Measurements from ENCODE around the gene PRTG.

PRTG gene

GRCh38 chr15:55588815-55589115, 154.2 kb downstream of the PRTG start:
- TF ChIP-seq CTCF (IDR thresholded peaks at IDR 0.05; ENCODE audit: low read depth, low read length) (no peak), POLR2A (IDR thresholded peaks at IDR 0.05; ENCODE audit: extremely low read depth, insufficient read length) (no peak), MYC (IDR thresholded peaks at IDR 0.05; ENCODE audit: low read depth, low read length) (no peak)
- TF ChIP-seq, protein P1, sequence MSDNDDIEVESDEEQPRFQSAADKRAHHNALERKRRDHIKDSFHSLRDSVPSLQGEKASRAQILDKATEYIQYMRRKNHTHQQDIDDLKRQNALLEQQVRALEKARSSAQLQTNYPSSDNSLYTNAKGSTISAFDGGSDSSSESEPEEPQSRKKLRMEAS (IDR thresholded peaks at IDR 0.05; ENCODE audit: low read depth, low read length) = no peak
- H3K4me3 ChIP-seq (ENCODE audit: low read depth, low read length) = no peak overlapping the region
- no peak for DNase-seq (ENCODE audit: low read depth)

GRCh38 chr15:55588070-55588814, 154.7 kb downstream of the PRTG start, which contains the start of gene PYGO1:
TSS of gene PYGO1 (minus strand) at chr15:55588345. CDS start at chr15:55587883, 462 bp downstream.
- TF ChIP-seq, protein P1 (IDR thresholded peaks at IDR 0.05; ENCODE audit: low read depth, low read length) = no peak
- TF ChIP-seq CTCF (IDR thresholded peaks at IDR 0.05; ENCODE audit: low read depth, low read length) (no peak), MYC (IDR thresholded peaks at IDR 0.05; ENCODE audit: low read depth, low read length) (no peak), POLR2A (IDR thresholded peaks at IDR 0.05; ENCODE audit: extremely low read depth, insufficient read length) (no peak)
- peak; percentile 75 for DNase-seq (ENCODE audit: low read depth)
- no peak within 1 kb of the TSS for H3K4me3 ChIP-seq (ENCODE audit: low read depth, low read length)

DNA sequence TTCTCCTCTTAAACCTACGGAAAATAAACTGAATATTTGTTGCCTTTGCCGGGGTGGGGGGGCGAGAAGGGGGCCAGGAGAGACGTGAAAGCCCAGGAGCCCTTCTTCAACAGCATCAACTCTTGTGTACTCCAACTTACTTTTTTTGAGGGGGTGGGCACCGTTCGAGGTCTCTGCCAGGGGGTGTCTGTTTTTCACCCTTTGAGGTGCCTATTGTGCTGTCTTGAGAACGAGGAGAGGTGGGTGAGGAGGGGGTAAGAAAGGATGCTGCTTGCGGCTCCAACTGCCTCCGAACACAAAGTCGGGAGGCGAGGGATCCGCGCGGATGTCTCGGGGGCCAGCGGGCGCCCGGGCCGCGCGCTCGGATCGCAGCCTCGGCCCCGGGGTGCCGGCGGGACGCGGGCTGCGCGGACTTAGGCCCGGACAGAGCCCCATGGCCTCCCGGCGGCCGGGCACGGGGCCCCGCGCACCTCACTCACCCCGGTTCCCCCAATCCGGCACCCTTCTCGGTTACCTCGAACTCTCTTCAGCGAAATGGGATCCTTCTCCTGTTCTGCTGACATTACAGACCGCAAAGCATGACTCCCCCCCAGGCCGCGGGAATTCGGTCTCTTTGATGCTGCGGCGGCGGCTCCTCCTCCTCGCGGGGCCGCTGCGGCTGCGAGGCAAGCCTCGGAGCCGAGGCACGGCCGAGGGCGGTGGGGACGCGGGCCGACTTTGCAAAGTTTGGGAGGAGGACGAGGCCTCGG, 155.5 kb downstream of the PRTG start:
- H3K4me3 ChIP-seq (ENCODE audit: low read depth, low read length) = no peak overlapping the region
- DNase-seq (ENCODE audit: low read depth) = no peak
- TF ChIP-seq POLR2A (IDR thresholded peaks at IDR 0.05; ENCODE audit: extremely low read depth, insufficient read length) (no peak), MYC (IDR thresholded peaks at IDR 0.05; ENCODE audit: low read depth, low read length) (no peak), CTCF (IDR thresholded peaks at IDR 0.05; ENCODE audit: low read depth, low read length) (no peak)
- TF ChIP-seq, protein P1 (IDR thresholded peaks at IDR 0.05; ENCODE audit: low read depth, low read length) = no peak

DNA sequence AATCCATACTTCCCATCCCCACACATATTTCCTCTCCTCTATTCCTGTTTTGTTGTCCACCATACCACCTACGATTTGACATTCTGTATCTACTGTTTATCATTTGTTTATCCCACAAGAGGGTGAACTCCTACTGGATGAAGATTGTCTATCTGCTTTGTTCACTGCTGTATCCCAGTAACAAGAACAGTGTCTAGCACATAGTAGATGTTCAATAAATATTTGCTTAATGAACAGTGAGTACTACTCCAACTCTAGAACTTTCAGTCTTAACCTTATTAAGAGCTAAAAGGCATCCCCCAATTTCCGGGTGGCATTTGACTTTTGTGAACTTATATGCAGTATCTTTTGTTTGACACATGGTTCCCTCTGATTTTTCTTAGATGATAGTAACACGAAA, 156.1 kb downstream of the PRTG start:
- H3K4me3 ChIP-seq (ENCODE audit: low read depth, low read length) = no peak overlapping the region
- TF ChIP-seq CTCF (IDR thresholded peaks at IDR 0.05; ENCODE audit: low read depth, low read length) = no peak
- no peak for TF ChIP-seq MYC (IDR thresholded peaks at IDR 0.05; ENCODE audit: low read depth, low read length)
- no peak for TF ChIP-seq POLR2A (IDR thresholded peaks at IDR 0.05; ENCODE audit: extremely low read depth, insufficient read length)
- TF ChIP-seq, protein P1 (IDR thresholded peaks at IDR 0.05; ENCODE audit: low read depth, low read length) = no peak

GRCh38 chr15:55576943-55577342, 166.0 kb downstream of the PRTG start:
- no peak for TF ChIP-seq POLR2A (IDR thresholded peaks at IDR 0.05; ENCODE audit: extremely low read depth, insufficient read length)
- TF ChIP-seq, protein P1 (IDR thresholded peaks at IDR 0.05; ENCODE audit: low read depth, low read length) = no peak
- TF ChIP-seq CTCF (IDR thresholded peaks at IDR 0.05; ENCODE audit: low read depth, low read length) = no peak
- TF ChIP-seq MYC (IDR thresholded peaks at IDR 0.05; ENCODE audit: low read depth, low read length) = no peak
- no peak overlapping the region for H3K4me3 ChIP-seq (ENCODE audit: low read depth, low read length)
- DNase-seq (ENCODE audit: low read depth) = no peak

More for the DNA sequence above, 156.1 kb downstream of the PRTG start:
- no peak for DNase-seq (ENCODE audit: low read depth)

All from NB4 (cell line).